HEK293 (cell line): ENCODE data around the gene VWF.

Source experiments
- CTCF ChIP-seq: fragments of 450-650 bp; formaldehyde crosslinking; IDR thresholded peaks from 2 replicates; pipeline ENCODE4 v1.5.1; 2016; ENCODE audit warnings: missing biosample characterization, missing genetic modification characterization
- REST ChIP-seq: fragments of 450-650 bp; formaldehyde crosslinking; IDR thresholded peaks from 2 replicates; pipeline ENCODE4 v1.5.1; 2016; ENCODE audit warnings: missing biosample characterization, missing genetic modification characterization
- ZNF133 ChIP-seq: fragments of 450-650 bp; formaldehyde crosslinking; IDR thresholded peaks from 2 replicates; pipeline ENCODE4 v1.5.1; 2016; ENCODE audit warnings: missing biosample characterization, missing genetic modification characterization
- ZNF146 ChIP-seq: fragments of 450-650 bp; formaldehyde crosslinking; IDR thresholded peaks from 2 replicates; pipeline ENCODE4 v1.5.1; 2016; ENCODE audit warnings: missing biosample characterization, missing genetic modification characterization
- ZNF37A ChIP-seq: fragments of 450-650 bp; IDR thresholded peaks from 2 replicates; pipeline ENCODE4 v1.5.1; 2018; ENCODE audit warnings: missing biosample characterization, missing genetic modification characterization
- TF ChIP-seq, protein P1 (sequence below): fragments of 450-650 bp; formaldehyde crosslinking; optimal IDR thresholded peaks from 2 replicates; pipeline ENCODE3; 2016; ENCODE audit warnings: missing biosample characterization, mild to moderate bottlenecking, missing genetic modification characterization

DNA sequence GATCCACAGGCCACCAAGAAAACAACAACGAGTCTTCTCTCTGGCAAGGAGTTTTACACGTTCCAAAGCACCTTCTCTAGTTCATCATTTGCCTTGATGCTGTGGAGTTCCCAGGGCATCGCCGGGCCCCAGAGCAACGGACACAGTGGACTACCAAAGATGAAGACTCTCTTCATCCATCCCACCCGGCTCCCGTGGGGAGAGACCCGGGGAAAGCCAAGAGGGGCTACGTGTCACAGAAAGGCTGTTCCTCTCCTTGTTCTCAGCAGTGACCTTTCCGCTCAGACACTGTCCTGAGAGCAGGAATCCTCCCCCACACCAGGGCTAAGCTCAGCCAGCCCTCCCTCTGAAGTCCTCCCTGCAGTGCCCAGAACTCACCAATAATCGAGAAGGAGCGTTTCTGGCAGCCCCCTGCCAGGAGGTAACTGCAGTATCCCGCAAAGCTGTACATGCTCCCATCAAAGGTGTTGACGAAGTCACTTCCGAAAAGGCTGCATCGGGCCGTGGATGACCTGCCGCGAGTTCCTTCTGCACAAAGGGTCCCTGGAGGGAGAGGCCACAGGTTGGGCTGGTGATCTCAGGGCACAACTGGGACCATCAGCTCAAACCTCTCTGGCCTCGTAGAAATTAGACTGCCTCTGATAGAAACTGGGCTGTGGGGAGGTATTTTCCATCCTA lies 3.5 kb downstream of the VWF start:
- TF ChIP-seq ZNF146 (no peak), CTCF (no peak), ZNF133 (tag by site-specific recombination) (no peak), REST (tag by site-specific recombination) (no peak), ZNF37A (no peak)
- TF ChIP-seq, protein P1, sequence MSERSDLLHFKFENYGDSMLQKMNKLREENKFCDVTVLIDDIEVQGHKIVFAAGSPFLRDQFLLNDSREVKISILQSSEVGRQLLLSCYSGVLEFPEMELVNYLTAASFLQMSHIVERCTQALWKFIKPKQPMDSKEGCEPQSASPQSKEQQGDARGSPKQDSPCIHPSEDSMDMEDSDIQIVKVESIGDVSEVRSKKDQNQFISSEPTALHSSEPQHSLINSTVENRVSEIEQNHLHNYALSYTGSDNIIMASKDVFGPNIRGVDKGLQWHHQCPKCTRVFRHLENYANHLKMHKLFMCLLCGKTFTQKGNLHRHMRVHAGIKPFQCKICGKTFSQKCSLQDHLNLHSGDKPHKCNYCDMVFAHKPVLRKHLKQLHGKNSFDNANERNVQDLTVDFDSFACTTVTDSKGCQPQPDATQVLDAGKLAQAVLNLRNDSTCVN (tag by site-specific recombination): no peak
